SK-N-SH treated with all-trans-retinoic acid at 6 μM for 48 hours (cell line): ENCODE measurements around the gene IL17RD.

Experiments used
- ATAC-seq: fragments of 200-7000 bp; cut with Tn5 transposase; 3 replicates; pipeline ENCODE4 v1.9.1; 2020; ENCODE audit warnings: mild to moderate bottlenecking, moderate library complexity
- ARNTL ChIP-seq: fragments of 450-650 bp; formaldehyde crosslinking; IDR thresholded peaks from 2 replicates; pipeline ENCODE4 v1.5.0; 2020; ENCODE audit warnings: low read depth, mild to moderate bottlenecking, moderate library complexity, borderline replicate concordance
- CREB5 ChIP-seq: fragments of 250-450 bp; sonication (Bioruptor Pico); IDR thresholded peaks from 2 replicates; pipeline ENCODE4 v1.5.1; 2020; ENCODE audit warnings: low read depth, mild to moderate bottlenecking, moderate library complexity
- GLIS3 ChIP-seq: fragments of 250-450 bp; sonication (Bioruptor Pico); IDR thresholded peaks from 2 replicates; pipeline ENCODE4 v1.5.0; 2020; ENCODE audit warnings: mild to moderate bottlenecking, moderate library complexity
- ISL1 ChIP-seq: fragments of 250-450 bp; sonication (Bioruptor Pico); IDR thresholded peaks from 2 replicates; pipeline ENCODE4 v2.1.2; 2022; ENCODE audit warnings: mild to moderate bottlenecking, moderate library complexity
- OSR1 ChIP-seq: fragments of 250-450 bp; sonication (Bioruptor Pico); IDR thresholded peaks from 2 replicates; pipeline ENCODE4 v1.8.0; 2022; ENCODE audit warnings: moderate library complexity, mild to moderate bottlenecking, inconsistent platforms
- PATZ1 ChIP-seq: fragments of 250-450 bp; sonication (Bioruptor Pico); IDR thresholded peaks from 2 replicates; pipeline ENCODE4 v1.8.0; 2020; ENCODE audit warnings: mild to moderate bottlenecking, moderate library complexity, borderline replicate concordance
- POU6F1 ChIP-seq: fragments of 250-450 bp; sonication (Bioruptor Pico); IDR thresholded peaks from 2 replicates; pipeline ENCODE4 v1.8.0; 2021; ENCODE audit warnings: low read depth, mild to moderate bottlenecking, moderate library complexity, borderline replicate concordance
- PPARA ChIP-seq: fragments of 250-450 bp; sonication (Bioruptor Pico); IDR thresholded peaks from 2 replicates; pipeline ENCODE4 v1.5.0; 2020; ENCODE audit warnings: mild to moderate bottlenecking, borderline replicate concordance
- RARB ChIP-seq: fragments of 250-450 bp; sonication (Bioruptor Pico); IDR thresholded peaks from 2 replicates; pipeline ENCODE4 v1.8.0; 2021; ENCODE audit warnings: mild to moderate bottlenecking, moderate library complexity
- SNAI2 ChIP-seq: fragments of 250-450 bp; sonication (Bioruptor Pico); IDR thresholded peaks from 2 replicates; pipeline ENCODE4 v1.5.0; 2020; ENCODE audit warnings: mild to moderate bottlenecking, moderate library complexity
- TCF4 ChIP-seq: fragments of 250-450 bp; sonication (Bioruptor Pico); IDR thresholded peaks from 2 replicates; pipeline ENCODE4 v1.8.0; 2021; ENCODE audit warnings: mild to moderate bottlenecking, moderate library complexity, borderline replicate concordance
- TOX ChIP-seq: fragments of 250-450 bp; sonication (Bioruptor Pico); IDR thresholded peaks from 2 replicates; pipeline ENCODE4 v1.8.0; 2021; ENCODE audit warnings: mild to moderate bottlenecking, moderate library complexity, borderline replicate concordance
- TSHZ2 ChIP-seq: fragments of 250-450 bp; sonication (Bioruptor Pico); IDR thresholded peaks from 2 replicates; pipeline ENCODE4 v1.5.0; 2020; ENCODE audit warnings: mild to moderate bottlenecking, moderate library complexity
- ZC3H10 ChIP-seq: fragments of 250-450 bp; sonication (Bioruptor Pico); IDR thresholded peaks from 2 replicates; pipeline ENCODE4 v1.5.1; 2021; ENCODE audit warnings: mild to moderate bottlenecking, moderate library complexity
- ZNF565 ChIP-seq: fragments of 450-650 bp; formaldehyde crosslinking; conservative IDR thresholded peaks from 2 replicates; pipeline ENCODE4 v1.5.0; 2020; ENCODE audit warnings: low read depth, mild to moderate bottlenecking, moderate library complexity
- ZNF70 ChIP-seq: fragments of 450-650 bp; formaldehyde crosslinking; IDR thresholded peaks from 2 replicates; pipeline ENCODE4 v1.5.0; 2020; ENCODE audit warnings: mild to moderate bottlenecking, moderate library complexity

IL17RD gene

GRCh38 chr3:57112206-57112605 is 52.9 kb downstream of the IL17RD start:
- ATAC-seq: peak; percentile 61; the same call in 2 of the 3 replicates
- no peak for TF ChIP-seq ZNF70 (CRISPR knock-in tag)
- TF ChIP-seq ZNF565 (CRISPR knock-in tag): no peak
- peak; percentile 11; the same call in 1 of the 2 replicates for TF ChIP-seq ISL1 (CRISPR knock-in tag)

GRCh38 chr3:57110798-57111197 is 54.4 kb downstream of the IL17RD start:
- no peak for TF ChIP-seq ZNF70 (CRISPR knock-in tag)
- no peak for TF ChIP-seq PPARA (CRISPR knock-in tag)
- no peak for TF ChIP-seq ZNF565 (CRISPR knock-in tag)
- no peak for TF ChIP-seq ZC3H10 (CRISPR knock-in tag)
- no peak for TF ChIP-seq POU6F1 (CRISPR knock-in tag)
- TF ChIP-seq, all 23 proteins: peak for 0
- ATAC-seq: no peak

GRCh38 chr3:57110214-57110613 is 54.9 kb downstream of the IL17RD start:
- TF ChIP-seq TCF4 (no peak), ZC3H10 (CRISPR knock-in tag) (no peak)
- no peak for ATAC-seq

GRCh38 chr3:57109437-57110199 is 55.5 kb downstream of the IL17RD start:
- no peak for ATAC-seq
- no peak for TF ChIP-seq GLIS3 (CRISPR knock-in tag)
- TF ChIP-seq TSHZ2: no peak
- no peak for TF ChIP-seq OSR1
- TF ChIP-seq ZNF70 (CRISPR knock-in tag): no peak
- no peak for TF ChIP-seq POU6F1 (CRISPR knock-in tag)
- TF ChIP-seq PATZ1 (CRISPR knock-in tag): no peak
- no peak for TF ChIP-seq TOX (CRISPR knock-in tag)
- TF ChIP-seq ISL1 (CRISPR knock-in tag): no peak
- TF ChIP-seq CREB5 (CRISPR knock-in tag): no peak
- TF ChIP-seq ZNF565 (CRISPR knock-in tag): no peak

- ATAC-seq: no peak
- TF ChIP-seq ARNTL (no peak), RARB (CRISPR knock-in tag) (no peak), SNAI2 (CRISPR knock-in tag) (no peak), OSR1 (no peak), TCF4 (no peak), CREB5 (CRISPR knock-in tag) (no peak), GLIS3 (CRISPR knock-in tag) (no peak), TSHZ2 (no peak), ISL1 (CRISPR knock-in tag) (no peak), TOX (CRISPR knock-in tag) (no peak), ZNF565 (CRISPR knock-in tag) (no peak)
Measured at GRCh38 chr3:57108684-57109083, 56.5 kb downstream of the IL17RD start.
